Sigmoid colon (tissue), 4 donors: ENCODE data around the gene HLA-DRB5.
"Not testable (repeated sequence)": the region's sequence is repeated elsewhere in the genome, so short reads cannot be mapped to it uniquely, and the experiment has no call there.

Experiments used
- EP300 ChIP-seq, 4 donors: sonication (generic); formaldehyde crosslinking; IDR thresholded peaks; one replicate each; pipeline ENCODE4 v1.6.1; 2017; ENCODE audit warnings: antibody characterized with exemption in 4 of 4
- POLR2A ChIP-seq, 2 donors: fragments of 450-650 bp; IDR thresholded peaks; one replicate each; pipeline ENCODE4 v1.6.1; 2016; ENCODE audit warnings: antibody characterized with exemption in 2 of 2, mild to moderate bottlenecking in 2 of 2, moderate library complexity in 2 of 2
- POLR2AphosphoS5 ChIP-seq, 4 donors: sonication (generic); formaldehyde crosslinking; IDR thresholded peaks; one replicate each; pipeline ENCODE4 v1.6.1; 2017; ENCODE audit warnings: antibody characterized with exemption in 4 of 4
- TF ChIP-seq, protein P1 (sequence below), 4 experiments: fragments of 450-650 bp in 3 of 4; fragments of 200-600 bp in 1 of 4; IDR thresholded peaks; one replicate each; pipeline ENCODE4 v1.5.1; 2016 to 2019; ENCODE audit warnings: antibody characterized with exemption in 4 of 4, mild to moderate bottlenecking in 3 of 4, moderate library complexity in 2 of 4

DNA sequence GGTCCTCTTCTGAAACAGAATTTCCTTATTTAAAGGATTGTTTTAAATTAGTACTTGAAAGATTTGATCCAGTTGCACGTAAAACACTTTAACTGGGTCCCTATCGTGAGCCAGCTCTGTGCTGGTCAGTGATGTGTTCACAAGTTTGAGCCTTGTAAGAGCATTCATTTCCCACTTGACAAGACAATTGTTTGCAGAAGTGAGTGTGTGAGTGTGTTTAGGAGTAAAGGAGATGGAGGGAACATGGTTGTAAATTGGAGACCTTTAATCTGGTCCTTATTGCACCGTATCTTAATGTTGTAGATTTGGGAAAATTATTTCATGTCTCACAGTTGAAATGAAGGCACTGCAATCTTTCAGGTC, 325 bp upstream of the HLA-DRB5 start:
- TF ChIP-seq, protein P1, sequence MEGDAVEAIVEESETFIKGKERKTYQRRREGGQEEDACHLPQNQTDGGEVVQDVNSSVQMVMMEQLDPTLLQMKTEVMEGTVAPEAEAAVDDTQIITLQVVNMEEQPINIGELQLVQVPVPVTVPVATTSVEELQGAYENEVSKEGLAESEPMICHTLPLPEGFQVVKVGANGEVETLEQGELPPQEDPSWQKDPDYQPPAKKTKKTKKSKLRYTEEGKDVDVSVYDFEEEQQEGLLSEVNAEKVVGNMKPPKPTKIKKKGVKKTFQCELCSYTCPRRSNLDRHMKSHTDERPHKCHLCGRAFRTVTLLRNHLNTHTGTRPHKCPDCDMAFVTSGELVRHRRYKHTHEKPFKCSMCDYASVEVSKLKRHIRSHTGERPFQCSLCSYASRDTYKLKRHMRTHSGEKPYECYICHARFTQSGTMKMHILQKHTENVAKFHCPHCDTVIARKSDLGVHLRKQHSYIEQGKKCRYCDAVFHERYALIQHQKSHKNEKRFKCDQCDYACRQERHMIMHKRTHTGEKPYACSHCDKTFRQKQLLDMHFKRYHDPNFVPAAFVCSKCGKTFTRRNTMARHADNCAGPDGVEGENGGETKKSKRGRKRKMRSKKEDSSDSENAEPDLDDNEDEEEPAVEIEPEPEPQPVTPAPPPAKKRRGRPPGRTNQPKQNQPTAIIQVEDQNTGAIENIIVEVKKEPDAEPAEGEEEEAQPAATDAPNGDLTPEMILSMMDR (IDR thresholded peaks at IDR 0.05): not testable (repeated sequence)
- not testable (repeated sequence) for TF ChIP-seq POLR2A, POLR2AphosphoS5, EP300 (IDR thresholded peaks at IDR 0.05)
